ENCODE data around the gene STK38L.

STK38L gene

DNA sequence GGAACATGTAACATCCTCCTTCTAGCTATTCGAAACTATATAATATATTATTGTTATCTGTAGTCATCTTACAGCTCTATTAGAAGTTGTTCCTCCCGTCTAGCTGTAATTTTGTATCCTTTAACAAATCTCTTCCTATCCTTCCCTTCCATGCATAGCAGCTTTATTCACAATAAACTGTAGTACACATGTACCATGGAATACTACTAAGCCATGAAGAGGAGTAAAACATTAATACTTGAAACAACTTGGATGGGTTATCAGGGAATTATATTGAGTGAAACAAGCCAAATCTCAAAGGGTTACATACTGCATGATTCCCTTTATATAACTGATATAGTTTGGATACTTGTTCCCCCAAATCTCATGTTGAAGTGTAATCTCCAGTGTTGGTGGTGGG, 33.9 kb upstream of the STK38L start:
- no peak overlapping the region for H3K9ac ChIP-seq (ENCODE audit: low read depth in 1 of 2, low read length in 2 of 2)
- no peaks in the 10 kb centered on the region for H3K4me1 ChIP-seq (ENCODE audit: control insufficient read depth in 2 of 2, insufficient read depth in 2 of 2, low read length in 2 of 2)
- no peaks in the 10 kb centered on the region for H3K9me3 ChIP-seq (ENCODE audit: control insufficient read depth in 2 of 2, low read length in 2 of 2)
- no peaks in the 10 kb centered on the region for H3K27me3 ChIP-seq (ENCODE audit: control insufficient read depth in 2 of 2, insufficient read depth in 2 of 2, low read length in 2 of 2)
- no peaks in the 10 kb centered on the region for H3K36me3 ChIP-seq (ENCODE audit: control insufficient read depth in 2 of 2, insufficient read depth in 2 of 2, low read length in 2 of 2)
- H3K27ac ChIP-seq (ENCODE audit: low read depth in 2 of 2, low read length in 2 of 2) = no peak overlapping the region
- no peak overlapping the region for H3K4me3 ChIP-seq (ENCODE audit: low read length in 2 of 2)

DNA sequence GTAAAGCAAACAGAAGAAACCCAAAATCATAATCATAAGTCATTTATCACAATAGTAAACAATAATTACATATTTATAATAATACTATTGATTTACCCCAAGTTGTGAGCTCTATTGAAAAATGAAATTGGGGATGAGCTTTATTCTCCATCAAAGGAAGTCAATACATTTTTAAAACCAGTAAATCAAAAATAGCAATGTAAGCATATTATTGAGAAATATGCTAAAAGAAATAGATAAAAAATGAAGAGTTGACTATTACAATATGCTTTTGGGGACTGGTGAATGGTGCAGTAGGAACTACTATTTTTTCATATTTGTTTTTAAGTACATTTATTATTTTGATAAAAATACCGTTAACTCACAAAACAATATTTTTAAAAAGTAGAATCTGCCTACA, 31.2 kb upstream of the STK38L start:
- Histone ChIP-seq H3K4me1 (ENCODE audit: control insufficient read depth in 2 of 2, insufficient read depth in 2 of 2, low read length in 2 of 2) (no peaks in the 10 kb centered on the region), H3K36me3 (ENCODE audit: control insufficient read depth in 2 of 2, insufficient read depth in 2 of 2, low read length in 2 of 2) (no peaks in the 10 kb centered on the region), H3K9ac (ENCODE audit: low read depth in 1 of 2, low read length in 2 of 2) (no peak overlapping the region), H3K4me3 (ENCODE audit: low read length in 2 of 2) (no peak overlapping the region), H3K9me3 (ENCODE audit: control insufficient read depth in 2 of 2, low read length in 2 of 2) (no peaks in the 10 kb centered on the region), H3K27me3 (ENCODE audit: control insufficient read depth in 2 of 2, insufficient read depth in 2 of 2, low read length in 2 of 2) (no peaks in the 10 kb centered on the region), H3K27ac (ENCODE audit: low read depth in 2 of 2, low read length in 2 of 2) (no peak overlapping the region)

DNA sequence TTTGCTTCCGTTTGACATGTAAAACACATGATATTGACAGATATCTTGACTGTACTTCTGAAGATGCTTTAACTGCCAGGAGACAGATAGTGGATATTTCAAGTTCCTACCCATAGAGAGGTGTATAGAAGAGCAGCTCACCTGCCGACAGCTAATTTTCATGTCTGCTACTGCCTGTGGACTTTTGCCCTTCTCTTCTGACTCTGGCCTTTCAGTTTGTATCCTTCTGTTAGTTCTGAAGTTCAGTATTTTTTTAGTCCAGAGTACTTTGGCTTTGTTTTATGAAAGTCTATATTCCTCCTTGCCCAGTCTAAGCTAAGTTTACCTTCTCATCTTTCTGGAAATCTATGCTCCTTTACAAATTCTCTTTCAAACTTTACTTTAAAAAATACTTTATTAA, 30.8 kb upstream of the STK38L start:
- H3K36me3 ChIP-seq (ENCODE audit: control insufficient read depth in 2 of 2, insufficient read depth in 2 of 2, low read length in 2 of 2) = no peaks in the 10 kb centered on the region
- H3K27ac ChIP-seq (ENCODE audit: low read depth in 2 of 2, low read length in 2 of 2) = no peak overlapping the region
- H3K27me3 ChIP-seq (ENCODE audit: control insufficient read depth in 2 of 2, insufficient read depth in 2 of 2, low read length in 2 of 2) = no peaks in the 10 kb centered on the region
- no peaks in the 10 kb centered on the region for H3K9me3 ChIP-seq (ENCODE audit: control insufficient read depth in 2 of 2, low read length in 2 of 2)
- no peak overlapping the region for H3K9ac ChIP-seq (ENCODE audit: low read depth in 1 of 2, low read length in 2 of 2)
- H3K4me1 ChIP-seq (ENCODE audit: control insufficient read depth in 2 of 2, insufficient read depth in 2 of 2, low read length in 2 of 2) = no peaks in the 10 kb centered on the region
- H3K4me3 ChIP-seq (ENCODE audit: low read length in 2 of 2) = no peak overlapping the region

DNA sequence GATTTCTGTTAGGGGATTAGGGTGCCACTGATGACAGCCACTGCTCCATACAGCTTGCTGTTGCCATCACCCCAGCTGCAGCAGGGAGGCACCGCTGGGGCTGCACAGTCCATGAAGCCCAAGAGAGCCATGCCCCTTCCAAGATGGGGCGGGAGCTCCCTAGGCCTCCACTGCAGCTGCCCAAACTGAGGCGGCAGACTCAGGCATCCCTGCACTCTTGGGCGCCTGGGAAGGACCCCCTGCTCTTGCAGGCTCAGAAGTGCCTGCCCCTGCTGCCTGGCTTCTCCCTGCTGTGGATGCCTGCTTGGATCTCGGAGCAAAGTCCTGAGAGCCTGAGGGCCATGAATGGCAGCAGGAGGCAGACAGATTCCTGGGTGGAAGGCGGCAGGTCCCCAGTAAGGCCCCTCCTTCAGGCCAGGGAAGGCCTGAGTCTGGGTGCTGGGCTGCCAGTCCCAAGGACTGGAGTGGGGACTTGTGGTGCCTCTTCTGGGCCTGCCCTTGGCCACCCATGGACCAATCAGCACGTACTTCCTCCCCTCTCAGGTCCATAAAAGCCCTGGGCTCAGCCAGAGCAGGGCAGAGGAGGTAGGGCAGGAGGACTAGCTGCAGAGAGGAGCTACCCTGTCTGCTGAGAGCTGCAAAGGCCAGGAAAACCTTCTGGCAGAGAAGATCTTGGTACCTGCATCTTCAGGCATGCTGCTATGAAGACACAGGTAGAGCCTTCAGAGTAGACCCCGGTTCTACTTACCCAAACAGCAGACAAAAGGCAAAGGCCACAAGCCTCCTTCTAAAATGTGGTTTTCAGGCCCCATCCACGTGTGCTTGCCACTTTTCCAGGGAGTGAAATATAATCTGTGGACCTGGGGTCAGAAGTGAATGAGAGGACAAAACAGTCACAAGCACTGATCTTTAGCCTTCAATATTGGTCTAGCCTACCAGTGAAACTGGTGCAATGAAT, 30.0 kb upstream of the STK38L start:
- no peaks in the 10 kb centered on the region for H3K27me3 ChIP-seq (ENCODE audit: control insufficient read depth in 2 of 2, insufficient read depth in 2 of 2, low read length in 2 of 2)
- H3K9me3 ChIP-seq (ENCODE audit: control insufficient read depth in 2 of 2, low read length in 2 of 2) = no peaks in the 10 kb centered on the region
- H3K36me3 ChIP-seq (ENCODE audit: control insufficient read depth in 2 of 2, insufficient read depth in 2 of 2, low read length in 2 of 2) = no peaks in the 10 kb centered on the region
- H3K4me3 ChIP-seq (ENCODE audit: low read length in 2 of 2) = no peak overlapping the region
- H3K9ac ChIP-seq (ENCODE audit: low read depth in 1 of 2, low read length in 2 of 2) = no peak overlapping the region
- no peaks in the 10 kb centered on the region for H3K4me1 ChIP-seq (ENCODE audit: control insufficient read depth in 2 of 2, insufficient read depth in 2 of 2, low read length in 2 of 2)
- H3K27ac ChIP-seq (ENCODE audit: low read depth in 2 of 2, low read length in 2 of 2) = no peak overlapping the region

DNA sequence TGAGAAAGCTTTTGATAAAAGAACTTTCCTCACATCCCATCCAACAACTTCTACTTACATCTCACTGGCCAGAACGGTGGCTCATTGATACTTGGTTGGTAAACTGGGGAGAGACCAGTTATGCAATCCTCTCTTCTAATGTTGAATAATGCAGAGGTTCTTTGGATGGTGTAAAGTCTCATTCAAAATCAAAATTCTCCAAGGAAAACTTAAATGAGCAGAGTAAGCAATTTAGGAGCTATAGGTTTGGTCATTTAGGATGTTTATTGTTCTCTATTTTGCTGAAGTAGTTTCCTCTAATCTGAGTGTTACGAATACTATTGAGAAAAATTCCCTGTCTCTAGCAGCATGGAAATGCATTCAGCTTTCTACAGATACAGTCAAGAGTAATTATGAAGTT, 26.5 kb upstream of the STK38L start:
- Histone ChIP-seq H3K27me3 (ENCODE audit: control insufficient read depth in 2 of 2, insufficient read depth in 2 of 2, low read length in 2 of 2) (no peaks in the 10 kb centered on the region), H3K9me3 (ENCODE audit: control insufficient read depth in 2 of 2, low read length in 2 of 2) (no peaks in the 10 kb centered on the region), H3K9ac (ENCODE audit: low read depth in 1 of 2, low read length in 2 of 2) (no peak overlapping the region), H3K27ac (ENCODE audit: low read depth in 2 of 2, low read length in 2 of 2) (no peak overlapping the region), H3K36me3 (ENCODE audit: control insufficient read depth in 2 of 2, insufficient read depth in 2 of 2, low read length in 2 of 2) (no peaks in the 10 kb centered on the region), H3K4me1 (ENCODE audit: control insufficient read depth in 2 of 2, insufficient read depth in 2 of 2, low read length in 2 of 2) (peaks cover 0 to 3% of the 10 kb centered on the region in 2 donors), H3K4me3 (ENCODE audit: low read length in 2 of 2) (no peak overlapping the region)

DNA sequence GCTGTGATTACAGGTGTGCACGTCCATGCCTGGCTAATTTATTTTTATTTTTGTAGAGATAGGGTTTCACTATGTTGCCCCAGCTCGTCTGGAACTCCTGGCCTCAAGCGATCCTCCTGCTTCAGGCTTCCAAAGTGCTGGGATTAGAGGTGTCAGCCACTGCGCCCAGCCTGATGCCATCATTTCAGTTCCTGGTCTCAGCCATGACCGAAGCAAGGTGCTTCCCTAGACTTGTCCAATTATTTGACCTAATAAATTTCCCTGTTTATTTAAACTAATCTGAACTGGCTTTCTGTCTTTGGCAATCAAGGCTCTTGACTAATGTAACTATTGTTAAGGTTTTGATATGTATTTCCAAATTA, 24.4 kb upstream of the STK38L start:
- no peaks in the 10 kb centered on the region for H3K36me3 ChIP-seq (ENCODE audit: control insufficient read depth in 2 of 2, insufficient read depth in 2 of 2, low read length in 2 of 2)
- H3K4me1 ChIP-seq (ENCODE audit: control insufficient read depth in 2 of 2, insufficient read depth in 2 of 2, low read length in 2 of 2) = peaks cover 0 to 3% of the 10 kb centered on the region in 2 donors
- no peaks in the 10 kb centered on the region for H3K9me3 ChIP-seq (ENCODE audit: control insufficient read depth in 2 of 2, low read length in 2 of 2)
- no peak overlapping the region for H3K4me3 ChIP-seq (ENCODE audit: low read length in 2 of 2)
- no peak overlapping the region for H3K27ac ChIP-seq (ENCODE audit: low read depth in 2 of 2, low read length in 2 of 2)
- no peak overlapping the region for H3K9ac ChIP-seq (ENCODE audit: low read depth in 1 of 2, low read length in 2 of 2)
- no peaks in the 10 kb centered on the region for H3K27me3 ChIP-seq (ENCODE audit: control insufficient read depth in 2 of 2, insufficient read depth in 2 of 2, low read length in 2 of 2)

DNA sequence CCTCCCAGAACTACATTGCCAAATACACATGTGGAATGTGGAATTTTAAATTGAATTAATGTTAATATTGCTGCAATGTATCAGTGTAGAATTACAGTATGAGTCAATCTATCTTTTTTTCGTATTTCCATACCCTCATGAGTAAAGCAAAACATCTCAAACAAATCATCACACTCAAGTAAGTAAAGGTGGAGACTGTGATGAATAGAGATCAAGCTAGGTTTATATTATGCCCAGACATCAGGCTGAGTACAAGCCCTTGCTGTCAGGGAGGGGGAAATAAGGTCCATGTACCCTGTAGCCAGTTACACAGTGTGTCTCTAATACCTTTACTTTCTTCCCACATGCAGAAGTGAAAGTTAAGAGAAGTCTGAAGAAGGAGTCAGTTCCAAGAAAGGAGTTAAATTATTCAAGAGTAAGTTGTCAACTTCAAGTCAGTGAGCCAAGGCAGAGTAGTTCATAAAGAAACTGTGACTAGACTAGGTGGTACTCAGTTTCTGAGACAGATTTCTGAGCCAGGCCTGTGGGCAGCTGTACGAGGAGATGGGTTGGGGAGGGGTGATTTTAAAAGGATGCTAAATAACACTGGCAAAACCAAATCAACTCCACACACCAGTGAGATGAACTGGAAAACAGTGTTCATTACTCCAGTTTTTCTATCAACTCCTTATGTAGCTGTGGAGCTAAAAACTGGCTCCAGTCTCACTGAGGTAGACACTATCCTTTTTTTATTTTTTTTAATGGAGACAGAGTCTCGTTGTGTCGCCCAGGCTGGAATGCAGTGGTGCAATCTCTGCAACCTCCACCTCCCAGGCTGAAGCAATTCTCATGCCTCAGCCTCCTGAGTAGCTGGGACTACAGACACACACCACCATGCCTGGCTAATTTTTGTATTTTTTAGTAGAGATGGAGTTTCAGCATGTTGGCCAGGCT, 23.8 kb upstream of the STK38L start:
- Histone ChIP-seq H3K36me3 (ENCODE audit: control insufficient read depth in 2 of 2, insufficient read depth in 2 of 2, low read length in 2 of 2) (no peaks in the 10 kb centered on the region), H3K27ac (ENCODE audit: low read depth in 2 of 2, low read length in 2 of 2) (no peak overlapping the region), H3K4me1 (ENCODE audit: control insufficient read depth in 2 of 2, insufficient read depth in 2 of 2, low read length in 2 of 2) (peaks cover 0 to 3% of the 10 kb centered on the region in 2 donors), H3K4me3 (ENCODE audit: low read length in 2 of 2) (no peak overlapping the region), H3K9me3 (ENCODE audit: control insufficient read depth in 2 of 2, low read length in 2 of 2) (no peaks in the 10 kb centered on the region), H3K27me3 (ENCODE audit: control insufficient read depth in 2 of 2, insufficient read depth in 2 of 2, low read length in 2 of 2) (no peaks in the 10 kb centered on the region), H3K9ac (ENCODE audit: low read depth in 1 of 2, low read length in 2 of 2) (no peak overlapping the region)

DNA sequence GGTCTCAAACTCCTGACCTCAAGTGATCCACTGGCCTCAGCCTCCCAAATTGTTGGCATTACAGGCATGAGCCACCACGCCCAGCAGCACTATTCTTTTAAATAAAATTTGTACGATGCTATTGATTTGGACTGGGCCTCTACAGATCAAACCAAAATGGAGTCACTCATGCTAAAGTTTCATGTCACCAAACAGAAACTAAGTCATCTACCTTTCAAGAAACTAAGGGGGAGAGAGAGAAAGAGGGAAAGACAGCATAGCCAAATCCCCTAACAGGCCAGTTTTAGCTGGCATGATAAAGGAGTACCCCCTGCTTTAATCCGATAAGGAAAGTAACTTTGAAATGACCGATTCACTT, 23.1 kb upstream of the STK38L start:
- Histone ChIP-seq H3K9me3 (ENCODE audit: control insufficient read depth in 2 of 2, low read length in 2 of 2) (no peaks in the 10 kb centered on the region), H3K27me3 (ENCODE audit: control insufficient read depth in 2 of 2, insufficient read depth in 2 of 2, low read length in 2 of 2) (no peaks in the 10 kb centered on the region), H3K4me1 (ENCODE audit: control insufficient read depth in 2 of 2, insufficient read depth in 2 of 2, low read length in 2 of 2) (peaks cover 0 to 3% of the 10 kb centered on the region in 2 donors), H3K27ac (ENCODE audit: low read depth in 2 of 2, low read length in 2 of 2) (no peak overlapping the region), H3K36me3 (ENCODE audit: control insufficient read depth in 2 of 2, insufficient read depth in 2 of 2, low read length in 2 of 2) (no peaks in the 10 kb centered on the region), H3K9ac (ENCODE audit: low read depth in 1 of 2, low read length in 2 of 2) (no peak overlapping the region), H3K4me3 (ENCODE audit: low read length in 2 of 2) (no peak overlapping the region)

DNA sequence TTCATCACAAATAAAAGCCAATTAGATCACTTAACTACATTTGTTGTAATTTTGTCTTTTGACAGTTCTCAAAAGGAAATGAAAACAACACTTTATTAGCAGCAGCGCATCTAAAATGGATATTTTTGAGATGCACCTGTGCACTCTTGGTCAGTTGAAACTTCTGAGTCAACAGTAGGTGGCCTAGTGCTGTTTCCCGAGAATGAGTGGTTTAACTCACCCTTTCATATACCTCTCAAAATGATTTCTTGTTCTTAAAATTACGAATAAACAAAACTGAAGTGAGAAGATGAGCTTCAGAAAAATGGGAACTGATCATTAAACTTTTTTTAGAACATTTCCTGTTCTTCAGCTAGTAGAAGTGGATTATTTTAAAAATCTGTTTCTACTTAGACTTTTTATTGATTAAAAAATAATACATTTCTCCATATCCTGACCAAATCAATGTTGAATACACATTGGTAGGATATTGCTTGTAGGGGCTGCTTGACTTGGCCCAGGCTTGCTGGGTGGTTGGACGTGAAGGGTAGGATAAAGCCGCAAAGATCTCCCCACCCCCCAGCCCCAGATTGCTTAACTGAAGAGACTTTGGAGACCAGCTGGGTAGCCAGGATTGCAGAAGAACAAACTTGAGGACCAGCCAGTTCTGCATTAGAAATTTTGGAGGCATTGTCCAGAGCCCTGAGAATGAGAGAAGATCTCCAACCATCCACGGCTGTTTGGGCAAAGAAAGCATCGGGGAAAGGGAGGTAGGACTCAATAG, 22.3 kb upstream of the STK38L start:
- Histone ChIP-seq H3K36me3 (ENCODE audit: control insufficient read depth in 2 of 2, insufficient read depth in 2 of 2, low read length in 2 of 2) (no peaks in the 10 kb centered on the region), H3K4me3 (ENCODE audit: low read length in 2 of 2) (peak overlapping the region in 1 of 2 donors; percentile 5), H3K27ac (ENCODE audit: low read depth in 2 of 2, low read length in 2 of 2) (peak overlapping the region in 1 of 2 donors; percentile 52), H3K9ac (ENCODE audit: low read depth in 1 of 2, low read length in 2 of 2) (no peak overlapping the region), H3K9me3 (ENCODE audit: control insufficient read depth in 2 of 2, low read length in 2 of 2) (no peaks in the 10 kb centered on the region), H3K27me3 (ENCODE audit: control insufficient read depth in 2 of 2, insufficient read depth in 2 of 2, low read length in 2 of 2) (no peaks in the 10 kb centered on the region), H3K4me1 (ENCODE audit: control insufficient read depth in 2 of 2, insufficient read depth in 2 of 2, low read length in 2 of 2) (peaks cover 3 to 5% of the 10 kb centered on the region in 2 donors)

Data from mucosa of rectum (tissue), 2 donors.